A673 (cell line): ENCODE results near the gene AXDND1. TPM values are rescaled to one million over a fixed set of nuclear protein-coding genes. Genes with fewer than 3 reads are reported as not detected.

Experiments
- Bru-seq: library from RNA; stranded (reverse); fragments of 400-500 nt; gene quantifications from one replicate; lab custom pipeline; 2021; lab: Mats Ljungman, UMichigan
- BruChase-seq, 2 experiments: library from RNA; stranded (reverse); fragments of 400-500 nt; gene quantifications; one replicate each; lab custom pipeline; 2021; lab: Mats Ljungman, UMichigan
- BruUV-seq: library from RNA; stranded (reverse); fragments of 400-500 nt; replicated peaks from 2 replicates; lab custom pipeline; 2021; lab: Mats Ljungman, UMichigan
- CTCF ChIA-PET: fragments of 300-600 bp; sonication (Branson Sonifier 250); formaldehyde crosslinking; loops from one replicate; lab custom pipeline; 2022; ENCODE audit warnings: antibody characterized with exemption; lab: Charles Lee
- POLR2A ChIA-PET: fragments of 300-600 bp; sonication (Branson Sonifier 250); formaldehyde crosslinking; loops from one replicate; lab custom pipeline; 2022; ENCODE audit warnings: antibody characterized with exemption; ENCODE audit not compliant: low non-redundant PET; lab: Charles Lee
- DNase-seq: peaks from one replicate; pipeline ENCODE4 v3.0.0-alpha.2; 2015; ENCODE audit warnings: low spot score
- H3K27ac ChIP-seq: fragments of 200-600 bp; sonication (generic); 2 replicates; pipeline ENCODE4 v1.5.1; 2016; ENCODE audit warnings: mixed run types, low read depth, mild to moderate bottlenecking, mixed read lengths, antibody characterized with exemption, low read length; ENCODE audit not compliant: poor library complexity, severe bottlenecking
- H3K27me3 ChIP-seq: fragments of 200-600 bp; sonication (generic); replicated peaks from 2 replicates; pipeline ENCODE4 v1.6.1; 2017; ENCODE audit warnings: mixed run types, low read depth, mild to moderate bottlenecking, mixed read lengths, antibody characterized with exemption, low read length; ENCODE audit not compliant: insufficient read depth, poor library complexity
- H3K36me3 ChIP-seq: fragments of 200-600 bp; sonication (generic); 2 replicates; pipeline ENCODE4 v1.6.1; 2016; ENCODE audit warnings: mixed run types, mild to moderate bottlenecking, mixed read lengths, antibody characterized with exemption, low read length; ENCODE audit not compliant: insufficient read depth, poor library complexity, severe bottlenecking
- H3K4me1 ChIP-seq: fragments of 200-600 bp; sonication (generic); 2 replicates; pipeline ENCODE4 v1.6.1; 2017; ENCODE audit warnings: mixed run types, mild to moderate bottlenecking, mixed read lengths, antibody characterized with exemption, low read length; ENCODE audit not compliant: insufficient read depth, poor library complexity, severe bottlenecking
- H3K4me3 ChIP-seq: fragments of 200-600 bp; sonication (generic); 2 replicates; pipeline ENCODE4 v1.5.1; 2016; ENCODE audit warnings: low read depth, mixed run types, mild to moderate bottlenecking, mixed read lengths, low read length; ENCODE audit not compliant: poor library complexity, severe bottlenecking
- H3K9me3 ChIP-seq: fragments of 200-600 bp; sonication (generic); 2 replicates; pipeline ENCODE4 v1.6.1; 2016; ENCODE audit warnings: mixed run types, low read depth, mild to moderate bottlenecking, mixed read lengths, antibody characterized with exemption, low read length; ENCODE audit not compliant: poor library complexity, severe bottlenecking
- EZH2 ChIP-seq: fragments of 200-600 bp; sonication (generic); IDR thresholded peaks from 2 replicates; pipeline ENCODE4 v1.6.1; 2017; ENCODE audit warnings: borderline replicate concordance, low read depth, mild to moderate bottlenecking, mixed read lengths, antibody characterized with exemption, low read length; ENCODE audit not compliant: poor library complexity, severe bottlenecking
- intact Hi-C: fragments of 100-400 bp; cut with micrococcal nuclease; formaldehyde crosslinking; loops from one replicate; pipeline ENCODE4 v1.10.0; 2022; ENCODE audit not compliant: unreplicated experiment
- long read RNA-seq: library from polyadenylated mRNA; stranded (forward); transcript quantifications from one replicate; pipeline ENCODE4 v2.0.0, GENCODE V29; 2022
- total RNA-seq: library from RNA; stranded (reverse); gene quantifications from 2 replicates; pipeline ENCODE4 v1.2.3, GENCODE V29; 2021
- TF ChIP-seq, protein P1 (sequence below): fragments of 300-800, 200-600 bp; sonication (generic); conservative IDR thresholded peaks from 2 replicates; pipeline ENCODE4 v1.5.1; 2017; ENCODE audit warnings: low read depth, mild to moderate bottlenecking, antibody characterized with exemption, low read length, moderate library complexity, mixed read lengths

Gene AXDND1
- 0.85 TPM in 1 of 2 replicates, not detected in the other for total RNA-seq
- Bru-seq, nascent RNA: percentile 19 among the genes with signal in this experiment
- BruChase-seq, experiment 1, labeled RNA remaining after a 2-hour chase: percentile 17 among the genes with signal in this experiment
- BruChase-seq, experiment 2, labeled RNA remaining after a 6-hour chase: percentile 15 among the genes with signal in this experiment
- long read RNA-seq: 0 reads

DNA sequence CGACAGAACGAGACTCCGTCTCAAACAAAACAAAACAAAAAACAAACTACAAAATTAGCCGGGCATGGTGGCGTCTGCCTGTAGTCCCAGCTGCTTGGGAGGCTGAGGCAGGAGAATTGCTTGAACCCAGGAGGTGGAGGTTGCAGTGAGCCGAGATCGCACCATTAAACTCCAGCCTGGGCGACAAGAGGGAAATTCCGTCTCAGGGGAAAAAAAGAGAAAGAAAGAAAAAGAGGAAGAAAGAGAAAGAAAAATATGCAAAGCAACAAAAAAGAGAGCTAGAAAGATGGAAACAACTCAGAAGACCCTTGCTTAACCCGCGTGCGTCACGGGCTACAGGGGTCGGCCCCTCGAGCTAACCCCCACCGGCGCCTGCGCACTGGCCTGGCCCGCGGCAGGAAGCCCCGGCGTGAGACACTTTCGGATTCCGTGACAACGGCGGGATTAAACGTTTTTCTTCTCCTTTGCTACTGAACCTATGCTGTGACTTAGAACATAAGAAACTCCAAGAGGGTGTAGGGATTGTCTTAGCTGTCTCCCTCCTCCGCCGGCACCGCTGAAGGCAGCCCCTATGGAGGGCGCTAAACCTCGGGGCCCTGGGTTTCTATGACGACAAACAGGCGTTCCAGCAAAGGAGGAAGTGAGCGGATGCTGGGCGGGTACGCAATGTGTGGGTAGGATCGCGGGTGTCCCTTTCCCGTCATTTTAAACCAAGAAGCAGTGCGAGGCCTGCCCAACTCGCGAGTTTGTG lies at the start of gene AXDND1:
Gene AXDND1 (plus strand): TSS at position 630 of the 751 bp plus-strand sequence. CDS start 539 bp downstream, outside the sequence.
- TSS peak; percentile 99 for BruUV-seq
- Histone ChIP-seq H3K9me3 (no peaks in the 10 kb centered on the region), H3K4me1 (no peaks in the 10 kb centered on the region), H3K36me3 (no peaks in the 10 kb centered on the region), H3K27me3 (no peaks in the 10 kb centered on the region), H3K27ac (peak within 1 kb of the TSS; percentile 97), H3K4me3 (peak within 1 kb of the TSS; percentile 60)
- peak; percentile 95 for DNase-seq
- ChIA-PET POLR2A (no interaction called here), CTCF (no interaction called here)
- intact Hi-C loops: loop anchor here (5.0 kb wide), 2 partner anchors 243 to 823 kb away; no protein-coding TSS in a partner anchor
- TF ChIP-seq EZH2: no peak
- TF ChIP-seq, protein P1, sequence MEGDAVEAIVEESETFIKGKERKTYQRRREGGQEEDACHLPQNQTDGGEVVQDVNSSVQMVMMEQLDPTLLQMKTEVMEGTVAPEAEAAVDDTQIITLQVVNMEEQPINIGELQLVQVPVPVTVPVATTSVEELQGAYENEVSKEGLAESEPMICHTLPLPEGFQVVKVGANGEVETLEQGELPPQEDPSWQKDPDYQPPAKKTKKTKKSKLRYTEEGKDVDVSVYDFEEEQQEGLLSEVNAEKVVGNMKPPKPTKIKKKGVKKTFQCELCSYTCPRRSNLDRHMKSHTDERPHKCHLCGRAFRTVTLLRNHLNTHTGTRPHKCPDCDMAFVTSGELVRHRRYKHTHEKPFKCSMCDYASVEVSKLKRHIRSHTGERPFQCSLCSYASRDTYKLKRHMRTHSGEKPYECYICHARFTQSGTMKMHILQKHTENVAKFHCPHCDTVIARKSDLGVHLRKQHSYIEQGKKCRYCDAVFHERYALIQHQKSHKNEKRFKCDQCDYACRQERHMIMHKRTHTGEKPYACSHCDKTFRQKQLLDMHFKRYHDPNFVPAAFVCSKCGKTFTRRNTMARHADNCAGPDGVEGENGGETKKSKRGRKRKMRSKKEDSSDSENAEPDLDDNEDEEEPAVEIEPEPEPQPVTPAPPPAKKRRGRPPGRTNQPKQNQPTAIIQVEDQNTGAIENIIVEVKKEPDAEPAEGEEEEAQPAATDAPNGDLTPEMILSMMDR: no peak; the same call in 1 of the 2 replicates

DNA sequence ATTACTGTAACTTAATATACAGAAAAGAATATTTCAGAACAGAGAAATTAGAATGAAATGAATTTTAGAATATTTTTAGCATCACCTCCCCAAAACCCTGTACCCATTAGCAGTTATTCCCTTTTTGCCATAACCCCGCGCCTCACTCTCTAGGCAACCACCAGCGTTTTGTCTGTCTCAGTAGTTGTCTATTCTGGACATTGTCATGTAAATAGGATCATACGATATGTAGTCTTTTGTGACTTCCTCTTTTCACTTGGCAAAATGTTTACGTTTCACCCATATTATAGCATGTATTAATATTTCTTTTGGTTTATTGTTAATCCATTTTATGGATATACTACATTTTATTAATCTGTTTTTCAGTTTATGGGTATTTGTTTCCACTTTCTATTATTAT lies 47.3 kb upstream of the AXDND1 start:
- Histone ChIP-seq H3K27me3 (no peaks in the 10 kb centered on the region), H3K4me3 (no peak overlapping the region), H3K4me1 (peaks cover 9% of the 10 kb centered on the region), H3K27ac (no peak overlapping the region), H3K36me3 (peaks cover 3% of the 10 kb centered on the region), H3K9me3 (no peaks in the 10 kb centered on the region)
- TF ChIP-seq EZH2: no peak
- TF ChIP-seq, protein P1: no peak
- ChIA-PET POLR2A (no interaction called here), CTCF (no interaction called here)
- no TSS peak for BruUV-seq
- DNase-seq: peak; percentile 49
- intact Hi-C loops: no loop called here

- no peaks in the 10 kb centered on the region for H3K27me3 ChIP-seq
- peaks cover 9% of the 10 kb centered on the region for H3K4me1 ChIP-seq
- BruUV-seq: no TSS peak
- H3K27ac ChIP-seq: no peak overlapping the region
- H3K4me3 ChIP-seq: no peak overlapping the region
- ChIA-PET CTCF (no interaction called here), POLR2A (no interaction called here)
- H3K36me3 ChIP-seq: peaks cover 3% of the 10 kb centered on the region
- H3K9me3 ChIP-seq: no peaks in the 10 kb centered on the region
- no peak for DNase-seq
- TF ChIP-seq, protein P1: no peak
- TF ChIP-seq EZH2: no peak
- intact Hi-C loops: no loop called here
Measured at GRCh38 chr1:179321533-179322216, 44.1 kb upstream of the AXDND1 start.
